AML-193 (cell line): Measurements from ENCODE around the gene TDP1.

ENCODE experiments used
- DNase-seq, 2 experiments: peaks; one replicate each; lab custom pipeline; 2025; lab: John Stamatoyannopoulos, UW

TDP1 gene

DNA sequence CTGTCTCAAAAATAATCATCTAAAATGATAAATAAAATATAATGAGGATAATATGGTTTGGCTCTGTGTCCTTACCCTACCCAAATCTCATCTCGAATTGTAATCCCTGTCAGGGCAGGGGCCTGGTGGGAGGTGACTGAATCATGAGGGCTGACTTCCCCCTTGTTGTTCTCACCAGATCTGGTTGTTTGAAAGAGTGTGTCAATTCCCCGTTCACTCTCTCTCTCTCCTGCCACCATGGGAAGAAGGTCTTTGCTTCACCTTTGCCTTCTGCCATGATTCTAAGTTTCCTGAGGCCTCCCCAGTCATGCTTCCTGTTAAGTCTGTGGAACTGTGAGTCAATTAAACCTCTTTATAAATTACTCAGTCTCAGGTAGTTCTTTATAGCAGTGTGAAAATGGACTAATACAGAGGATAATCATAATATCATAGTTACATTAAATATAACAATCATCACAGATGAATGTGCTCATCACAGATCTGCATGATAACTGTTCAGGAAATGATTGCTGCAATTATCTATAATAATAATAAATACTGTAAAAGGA, 13.8 kb upstream of the TDP1 start:
- no peak for DNase-seq

DNA sequence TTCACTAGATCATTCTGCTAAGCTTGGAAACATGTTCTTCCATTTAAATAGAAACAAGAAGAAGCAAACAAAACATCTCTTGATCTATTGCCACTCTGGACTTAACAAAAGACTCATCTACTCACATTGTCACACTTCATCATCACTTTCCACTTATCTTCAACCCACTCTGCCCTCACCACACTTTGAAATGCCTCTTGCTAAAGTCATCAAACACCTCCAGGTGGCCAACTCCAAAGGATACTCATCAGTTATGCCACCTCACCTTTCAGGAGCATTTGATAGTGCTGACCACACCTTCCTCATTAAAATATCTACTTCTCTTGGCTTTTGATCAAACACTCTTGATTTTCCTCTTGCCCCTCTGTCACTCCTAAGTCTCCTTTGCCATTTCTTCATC, 8.4 kb upstream of the TDP1 start:
- no peak for DNase-seq

GRCh38 chr14:89952576-89952975, 3.2 kb upstream of the TDP1 start:
- DNase-seq: no peak

GRCh38 chr14:89953602-89954001, 2.1 kb upstream of the TDP1 start:
- peak in 1 of 2 experiments; percentile 18 for DNase-seq

DNA sequence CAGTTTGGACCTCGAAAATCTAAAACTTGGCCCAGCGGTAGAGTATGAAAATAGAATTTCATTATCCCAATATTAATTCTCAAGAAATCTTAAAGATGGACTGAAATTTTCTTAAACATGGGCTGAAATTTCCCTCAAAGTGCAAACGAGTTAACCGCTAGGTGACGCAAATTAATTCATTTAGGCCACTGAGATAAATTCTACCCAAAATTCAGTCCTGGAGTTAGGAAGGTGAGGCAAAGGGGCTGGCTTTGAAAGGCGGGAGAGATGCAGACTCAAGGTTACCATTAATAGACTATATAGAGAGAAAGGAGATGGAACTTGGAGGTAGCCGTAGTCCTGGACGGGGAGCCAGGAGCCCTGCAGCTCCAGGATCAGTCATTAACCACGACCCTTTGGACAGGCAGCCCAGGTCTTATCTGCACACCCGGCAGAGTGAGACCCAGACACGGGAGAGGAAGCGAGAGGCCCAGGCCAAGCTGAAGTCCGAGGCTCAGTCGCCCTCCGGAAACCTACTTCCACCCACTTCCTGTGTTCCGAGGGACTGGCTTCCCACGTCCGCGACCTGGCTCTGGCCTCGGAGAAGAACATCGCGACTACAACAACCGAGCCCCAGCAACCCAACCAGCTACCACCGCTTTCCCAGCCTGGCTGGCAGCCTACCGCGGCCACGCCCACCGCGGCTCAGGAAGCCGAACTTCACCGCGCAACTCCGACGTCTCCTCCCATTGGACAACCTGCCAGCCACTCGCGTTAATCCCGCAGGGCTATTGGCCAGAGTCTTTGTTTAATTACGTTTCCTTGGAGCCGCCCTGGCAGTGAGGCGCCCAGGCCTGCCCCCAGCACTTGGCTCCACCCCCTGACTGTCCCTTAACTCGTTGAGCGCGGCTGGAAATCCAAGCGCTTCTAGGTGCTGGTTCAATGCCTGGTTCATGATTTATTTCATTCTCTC, 1.4 kb upstream of the TDP1 start, which contains the start of gene EFCAB11:
TSS of gene EFCAB11 (minus strand) at position 661 of the 952 bp plus-strand sequence. CDS start at position 591, 70 bp downstream.
- DNase-seq: peak; percentile 98 to 99

GRCh38 chr14:89955022-89955744, 544 bp upstream of the TDP1 start:
- no peak for DNase-seq

GRCh38 chr14:89956661-89957009, 908 bp downstream of the TDP1 start:
- no peak for DNase-seq

- DNase-seq: no peak
Observed at GRCh38 chr14:89957376-89957775, 1.6 kb downstream of the TDP1 start.

GRCh38 chr14:89957791-89958190, 2.1 kb downstream of the TDP1 start:
- no peak for DNase-seq

GRCh38 chr14:89958966-89959365, 3.2 kb downstream of the TDP1 start:
- no peak for DNase-seq

DNA sequence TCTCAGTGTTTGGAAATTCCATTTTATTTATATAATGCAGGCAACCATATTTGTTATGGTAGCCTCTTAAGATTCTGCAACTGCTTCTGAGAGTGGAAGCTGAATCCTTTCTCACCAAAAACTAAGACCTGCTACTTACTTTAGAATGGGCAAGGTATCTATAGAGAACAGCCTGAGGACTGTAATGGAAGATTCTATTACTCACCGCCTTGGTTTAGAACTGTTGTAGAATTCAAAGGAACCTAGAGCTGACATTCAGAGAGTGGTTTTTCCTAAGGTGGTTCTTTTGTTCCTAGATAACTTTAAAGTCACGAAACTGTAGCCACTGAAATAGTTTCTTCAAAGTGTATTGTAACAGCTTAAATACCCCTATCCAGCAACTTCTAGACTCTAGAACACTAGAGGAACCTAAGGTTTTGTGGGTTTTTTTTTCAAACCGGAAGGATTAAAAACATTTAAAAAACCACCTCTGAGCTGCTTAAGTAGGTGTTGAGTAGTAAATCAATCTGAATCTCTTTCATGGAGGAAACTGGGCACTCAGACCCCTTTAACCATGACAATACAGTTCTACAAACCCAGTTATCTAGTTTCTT, 4.2 kb downstream of the TDP1 start:
- no peak for DNase-seq

DNA sequence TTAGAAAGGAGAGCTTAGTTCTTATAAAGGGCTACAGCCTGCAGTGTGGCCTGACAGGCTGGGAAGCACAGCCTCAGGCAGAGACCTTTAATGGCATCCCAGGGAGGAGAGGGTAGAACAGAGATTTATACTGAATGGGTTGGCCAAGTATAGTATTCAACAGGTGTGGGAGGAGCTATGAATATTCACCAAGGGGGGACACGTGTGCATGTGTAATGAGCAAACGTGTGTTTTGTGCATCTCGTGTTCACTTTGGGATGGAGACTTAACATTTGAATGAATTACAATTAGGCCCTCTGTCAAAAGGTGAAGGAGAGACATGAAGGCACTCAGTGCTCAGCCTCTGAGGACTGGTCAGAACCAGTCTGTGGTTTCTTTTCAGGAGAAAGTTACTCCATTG, 5.2 kb downstream of the TDP1 start:
- no peak for DNase-seq

DNA sequence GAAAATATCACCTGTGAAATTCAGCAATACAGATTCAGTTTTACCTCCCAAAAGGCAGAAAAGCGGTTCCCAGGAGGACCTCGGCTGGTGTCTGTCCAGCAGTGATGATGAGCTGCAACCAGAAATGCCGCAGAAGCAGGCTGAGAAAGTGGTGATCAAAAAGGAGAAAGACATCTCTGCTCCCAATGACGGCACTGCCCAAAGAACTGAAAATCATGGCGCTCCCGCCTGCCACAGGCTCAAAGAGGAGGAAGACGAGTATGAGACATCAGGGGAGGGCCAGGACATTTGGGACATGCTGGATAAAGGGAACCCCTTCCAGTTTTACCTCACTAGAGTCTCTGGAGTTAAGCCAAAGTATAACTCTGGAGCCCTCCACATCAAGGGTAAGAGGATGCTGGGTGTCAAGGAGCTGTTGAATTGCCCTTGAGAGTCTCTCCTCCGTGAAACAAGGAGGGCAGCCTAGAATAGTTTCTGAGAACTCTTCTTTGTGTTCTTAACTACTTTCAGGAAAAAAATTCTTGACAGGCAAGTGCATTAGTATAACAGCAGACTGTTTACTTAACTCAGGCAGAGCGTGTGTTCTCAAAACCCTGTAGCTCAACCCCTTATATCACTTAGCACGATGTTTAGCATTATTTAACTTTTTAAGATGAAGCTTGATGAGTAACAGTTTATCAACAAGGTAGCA, 7.7 kb downstream of the TDP1 start:
- no peak for DNase-seq

DNA sequence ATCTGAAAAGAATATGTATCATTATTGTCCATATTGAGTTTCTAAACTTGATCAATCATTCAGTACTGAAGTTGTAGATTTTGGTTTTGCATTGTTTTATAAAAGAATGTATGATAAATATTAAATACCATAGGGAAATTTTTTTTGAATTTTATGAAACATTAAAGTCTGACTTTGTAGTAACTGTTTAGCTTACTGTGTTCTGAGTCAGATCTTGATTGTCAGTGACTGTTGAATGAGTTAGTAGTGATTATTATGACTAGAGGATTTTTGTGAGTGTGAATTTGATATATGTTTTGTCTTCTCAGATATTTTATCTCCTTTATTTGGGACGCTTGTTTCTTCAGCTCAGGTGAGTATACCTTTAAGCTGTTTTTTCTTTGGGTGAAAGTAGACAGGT, 10.1 kb downstream of the TDP1 start:
- DNase-seq: no peak

- peak; percentile 35 to 55 for DNase-seq
Observed at GRCh38 chr14:89973234-89973823, 17.6 kb downstream of the TDP1 start.

DNA sequence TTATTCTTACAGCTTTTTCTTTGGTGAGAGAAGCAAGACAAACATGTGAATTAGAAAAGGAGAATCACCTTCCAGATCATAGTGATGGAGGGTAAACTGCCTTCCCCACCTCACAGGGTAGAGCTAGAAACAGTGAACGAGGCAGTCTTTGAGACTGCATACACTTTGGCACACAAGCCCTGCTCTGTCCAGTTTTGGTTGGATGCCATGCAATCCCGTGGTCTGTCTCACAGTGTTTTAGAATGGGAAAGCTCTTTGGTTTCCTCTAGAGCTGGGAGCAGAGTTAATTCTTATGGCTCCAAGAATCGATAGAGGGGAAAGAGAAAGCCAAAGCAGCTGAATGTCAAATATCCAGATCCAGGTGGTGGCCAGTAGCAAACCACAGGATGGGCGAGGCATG, 21.9 kb downstream of the TDP1 start:
- no peak for DNase-seq

DNA sequence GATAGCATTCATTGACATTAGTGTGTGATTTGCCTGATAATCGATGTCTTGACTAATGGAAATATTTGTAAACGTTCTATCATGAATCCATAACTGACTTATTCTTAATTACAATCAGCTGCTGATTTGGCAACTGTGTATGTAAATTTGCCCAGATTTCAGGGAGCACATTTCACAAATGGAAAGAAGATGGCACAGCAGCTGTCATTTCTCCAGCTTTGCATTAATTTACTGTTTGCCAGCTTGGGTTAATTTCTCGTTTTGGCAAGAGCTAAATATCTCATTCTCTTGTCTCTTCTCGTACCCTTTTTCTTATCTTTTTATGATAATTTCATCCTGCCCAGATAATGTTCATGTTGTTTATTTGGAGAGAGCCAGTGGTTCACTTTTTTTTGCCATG, 22.9 kb downstream of the TDP1 start:
- DNase-seq: no peak

- DNase-seq: no peak
Observed at GRCh38 chr14:89983375-89983774, 27.6 kb downstream of the TDP1 start.

DNA sequence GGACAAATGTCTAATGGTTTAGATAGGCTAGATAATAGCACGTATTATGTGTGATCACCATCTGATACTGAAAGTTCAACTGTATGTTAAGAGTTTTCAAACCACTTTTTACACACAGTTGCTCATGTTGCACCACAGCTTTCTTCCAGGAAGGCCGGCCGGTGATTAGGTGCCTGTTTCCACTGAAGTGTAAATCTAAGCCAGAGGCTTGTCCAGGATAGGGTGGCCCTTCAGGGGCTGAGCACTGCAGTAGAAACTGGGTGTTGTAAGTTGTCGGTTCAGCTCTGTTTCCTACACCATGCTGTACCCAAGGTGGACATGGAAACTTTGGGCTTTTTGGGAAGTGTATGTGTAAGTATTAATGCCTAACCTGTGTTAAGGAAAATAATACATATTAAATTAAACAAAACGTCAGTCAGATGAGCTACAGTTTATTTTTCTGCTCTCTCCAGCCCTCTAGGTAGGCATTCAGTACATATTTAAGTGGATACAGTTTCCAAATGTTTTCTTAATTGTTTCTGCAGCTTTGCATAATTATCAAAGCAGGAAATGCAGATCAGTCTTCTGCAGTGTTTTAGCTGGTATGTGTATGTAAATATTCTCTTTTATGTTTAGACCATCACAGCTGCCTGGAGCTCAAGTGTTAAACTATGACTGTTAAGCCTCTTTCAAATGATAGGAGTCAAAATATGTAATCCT, 30.9 kb downstream of the TDP1 start:
- no peak for DNase-seq

- DNase-seq: no peak
Observed at GRCh38 chr14:89987161-89987475, 31.4 kb downstream of the TDP1 start.

GRCh38 chr14:89988787-89989186, 33.1 kb downstream of the TDP1 start:
- no peak for DNase-seq
